Hematopoietic multipotent progenitor cell treated with erythropoietin and hydrocortisone succinate and interleukin-3 and kit ligand, for 15 days (in vitro differentiated cells): Measurements from ENCODE around the gene TRDN.
"Not testable (repeated sequence)": the region's sequence is repeated elsewhere in the genome, so short reads cannot be mapped to it uniquely, and the experiment has no call there.

ENCODE experiments used
- DNase-seq: peaks from one replicate; pipeline ENCODE4 v3.0.0-alpha.2; 2015; ENCODE audit warnings: low spot score

TRDN gene

DNA sequence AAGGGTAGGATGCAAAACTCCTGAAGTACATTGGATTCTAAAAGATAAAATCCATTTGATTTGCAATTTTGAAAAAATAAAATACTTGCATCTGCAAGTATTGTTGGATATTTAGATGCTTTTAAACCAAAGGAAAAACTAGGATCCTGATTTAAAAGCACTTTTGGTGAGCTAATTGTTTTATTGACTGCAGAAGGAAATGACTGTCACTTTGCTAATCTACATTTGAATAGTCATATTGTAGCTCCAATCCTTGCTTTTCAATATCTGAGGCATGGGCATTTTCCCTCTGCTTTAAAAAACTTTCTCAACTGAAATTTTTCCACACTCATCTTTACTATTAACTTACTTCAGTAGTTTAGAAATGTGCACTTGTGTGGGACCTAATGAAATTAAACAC is 74.1 kb downstream of the TRDN start:
- DNase-seq = no peak

- no peak for DNase-seq
These were observed 74.5 kb downstream of the TRDN start for GRCh38 chr6:123562264-123562663.

DNA sequence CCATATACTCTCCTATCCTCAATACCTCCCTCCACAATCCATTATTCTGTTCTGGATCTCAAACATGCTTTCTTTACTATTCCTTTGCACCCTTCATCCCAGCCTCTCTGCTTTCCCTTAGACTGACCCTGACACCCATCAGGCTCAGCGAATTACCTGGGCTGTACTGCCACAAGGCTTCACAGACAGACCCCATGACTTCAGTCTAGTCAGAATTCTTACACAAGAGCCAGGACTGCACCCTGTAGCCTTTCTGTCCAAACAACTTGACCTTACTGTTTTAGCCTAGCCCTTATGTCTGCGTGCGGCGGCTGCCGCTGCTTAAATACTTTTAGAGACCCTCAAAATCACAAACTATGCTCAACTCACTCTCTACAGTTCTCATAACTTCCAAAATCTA is 76.9 kb downstream of the TRDN start:
- DNase-seq = not testable (repeated sequence)

GRCh38 chr6:123557474-123557873 is 79.3 kb downstream of the TRDN start:
- not testable (repeated sequence) for DNase-seq

DNA sequence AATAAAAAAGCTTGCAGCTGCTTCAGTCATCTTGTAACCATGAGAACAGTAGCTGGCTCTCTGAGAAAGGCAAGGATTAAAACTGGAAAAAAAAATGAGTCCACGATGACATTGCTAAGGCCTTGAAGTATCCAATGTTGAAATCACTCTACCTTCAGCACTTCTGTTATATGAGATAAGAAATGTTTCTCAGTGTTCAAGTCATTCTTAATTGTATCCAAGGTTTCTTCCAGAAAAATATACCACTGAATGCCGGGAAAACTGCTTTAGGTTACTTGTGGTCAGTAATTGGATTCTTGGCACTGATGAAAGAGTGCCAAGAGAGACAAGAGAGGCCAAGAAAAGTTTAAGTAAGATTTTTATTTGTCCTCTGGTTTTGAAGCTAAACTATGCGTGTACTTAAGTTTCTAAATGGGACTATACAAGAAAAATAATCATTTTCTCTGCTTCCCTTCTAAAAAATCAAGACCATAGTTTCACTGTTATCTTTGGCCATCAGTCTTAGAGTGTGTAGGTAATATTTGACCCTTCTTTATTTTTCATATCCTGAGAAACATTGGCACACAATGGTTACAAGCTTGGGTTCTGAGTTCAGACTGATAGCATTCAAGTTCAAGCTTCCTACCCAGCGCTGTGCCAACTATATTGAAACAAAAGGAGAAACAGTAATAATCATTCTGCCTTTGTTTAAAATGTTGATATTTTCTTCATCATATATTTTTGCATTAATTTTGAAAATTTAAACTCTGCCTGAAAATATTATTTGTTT is 84.6 kb downstream of the TRDN start:
- no peak for DNase-seq

DNA sequence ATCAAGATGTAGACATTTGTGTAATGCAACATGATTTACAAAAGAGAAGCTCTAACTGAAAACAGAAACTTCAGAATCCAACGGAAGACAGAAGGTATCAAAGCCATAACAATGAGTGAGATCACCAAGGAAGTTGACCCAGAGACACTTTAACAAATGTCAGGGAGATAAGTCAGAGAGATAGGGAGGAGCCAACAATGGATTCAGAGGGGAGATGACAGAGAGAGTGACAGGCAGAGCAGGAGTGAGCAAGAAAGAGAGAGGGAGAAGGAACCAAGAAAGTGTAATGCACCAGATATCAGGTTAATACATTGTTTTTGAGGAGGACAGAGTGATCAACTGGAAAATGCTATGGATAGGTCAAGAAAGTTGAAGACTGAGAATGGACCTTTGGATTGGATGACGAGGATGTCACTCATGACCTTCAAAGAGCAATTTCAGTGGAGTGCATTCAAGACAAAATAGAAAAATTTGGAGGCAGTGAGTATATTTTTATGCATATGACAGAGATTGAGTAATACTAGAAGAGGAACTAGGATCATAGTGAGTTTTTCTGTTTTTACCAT is 86.6 kb downstream of the TRDN start:
- no peak for DNase-seq

DNA sequence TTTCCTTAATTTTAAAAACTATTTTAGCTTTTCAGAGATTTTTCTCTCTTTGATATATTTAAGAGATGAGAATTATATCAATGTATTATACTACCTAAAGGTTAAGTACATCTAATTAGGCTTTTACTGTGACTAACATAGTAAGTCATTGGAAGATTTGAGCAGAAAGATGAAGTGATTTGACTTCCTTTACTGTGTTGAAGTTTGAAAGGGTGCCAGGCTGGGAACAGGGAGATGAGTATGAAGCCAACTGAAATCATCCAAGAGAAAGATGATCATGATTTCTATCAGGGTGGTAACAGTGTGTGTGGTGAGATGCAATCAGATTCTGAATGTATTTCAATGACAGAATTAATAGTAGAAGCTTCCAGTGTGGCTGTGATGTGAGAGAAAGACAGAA is 87.3 kb downstream of the TRDN start:
- no peak for DNase-seq

DNA sequence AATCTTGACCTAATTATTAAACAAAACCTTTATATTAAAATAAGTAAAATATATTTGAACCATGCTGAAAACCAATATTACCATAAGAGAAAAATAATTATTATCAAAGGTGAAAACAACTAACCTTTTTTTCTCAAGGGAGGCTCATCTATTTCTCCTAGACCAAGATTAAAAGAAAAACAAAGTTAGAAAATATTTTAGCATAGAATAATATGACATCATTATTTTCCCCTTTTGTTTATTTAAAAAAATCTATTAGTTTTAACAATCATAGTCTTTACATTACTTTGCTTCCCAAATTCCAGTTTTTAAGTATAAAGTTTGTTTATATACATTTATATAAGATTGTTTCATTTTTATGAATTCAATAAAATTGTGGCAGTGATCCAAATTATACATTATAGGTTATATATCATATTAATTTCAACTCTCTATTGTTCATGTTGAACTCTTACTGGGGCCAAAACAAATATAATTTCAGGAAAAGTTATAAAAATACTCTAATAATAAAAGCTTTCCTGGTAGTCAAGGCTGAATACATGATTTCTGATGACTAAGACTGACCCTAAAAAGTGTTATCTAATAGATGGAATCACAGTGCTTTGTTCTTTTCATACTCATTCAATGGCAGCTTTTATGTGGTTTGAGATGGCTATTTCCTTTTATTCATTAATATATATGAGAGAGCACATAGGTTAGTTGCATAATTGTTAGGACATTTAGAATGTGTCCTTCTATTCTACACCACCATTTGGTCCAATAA is 89.4 kb downstream of the TRDN start:
- DNase-seq = no peak

GRCh38 chr6:123546537-123546936 is 90.2 kb downstream of the TRDN start:
- DNase-seq = no peak

GRCh38 chr6:123541462-123541861 is 95.3 kb downstream of the TRDN start:
- no peak for DNase-seq

GRCh38 chr6:123533862-123534648 is 102.7 kb downstream of the TRDN start:
- DNase-seq = no peak

DNA sequence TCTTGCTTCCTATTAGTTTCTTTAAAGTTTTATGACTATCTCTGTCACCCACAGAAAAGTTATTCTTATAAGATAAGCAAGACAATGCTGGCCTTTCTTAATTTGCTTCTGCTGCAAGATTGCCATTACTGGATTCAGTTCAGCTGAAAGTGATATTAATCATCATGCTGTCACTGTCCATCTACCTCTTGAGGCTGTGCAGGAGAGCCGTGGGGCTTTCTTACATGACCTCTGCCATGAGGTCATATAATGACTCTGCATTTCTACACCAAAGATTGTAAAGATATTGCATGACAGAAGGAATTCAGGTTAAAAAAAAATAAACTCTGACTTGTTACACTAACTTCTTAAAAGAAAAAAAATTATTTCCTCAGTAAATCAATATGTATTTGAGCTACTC is 106.9 kb downstream of the TRDN start:
- no peak for DNase-seq

DNA sequence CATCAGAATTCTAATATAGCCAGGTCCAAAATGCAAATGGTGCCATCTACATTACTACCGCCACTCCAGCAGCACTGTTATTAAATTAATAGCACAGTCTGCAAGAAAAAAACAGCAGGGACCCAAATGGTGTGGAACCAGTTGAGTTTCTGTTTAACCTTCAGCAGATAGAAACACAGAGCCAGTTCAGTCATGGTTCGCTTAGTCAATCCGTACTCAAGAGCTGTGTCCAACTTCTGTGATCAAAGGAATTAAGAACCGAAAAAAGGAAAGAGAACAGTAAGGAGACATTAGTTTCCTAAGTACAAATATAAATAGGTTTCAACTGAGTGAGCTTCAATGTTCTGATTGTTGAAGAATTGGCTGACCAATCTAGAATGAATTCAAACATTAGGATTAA is 107.7 kb downstream of the TRDN start:
- no peak for DNase-seq

GRCh38 chr6:123527406-123527805 is 109.3 kb downstream of the TRDN start:
- DNase-seq = no peak

DNA sequence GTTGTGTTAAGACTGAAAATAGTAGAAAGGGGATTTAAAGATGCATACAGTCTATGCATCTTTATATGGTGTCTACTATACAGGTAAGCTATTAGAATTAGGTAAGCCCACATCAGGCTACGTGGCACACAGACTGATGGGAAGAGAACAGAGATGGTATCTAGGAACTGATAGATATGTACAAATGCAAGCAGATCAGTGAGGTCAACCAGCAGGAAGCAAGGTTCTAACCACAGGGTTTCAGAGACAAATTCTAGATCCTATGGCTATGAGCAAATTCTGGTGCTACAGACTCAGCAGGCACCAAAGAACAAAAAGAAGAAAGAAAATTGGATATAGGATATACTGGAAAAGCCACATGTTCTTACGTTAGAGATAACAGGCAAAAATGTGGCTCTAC is 110.6 kb downstream of the TRDN start:
- DNase-seq = no peak

DNA sequence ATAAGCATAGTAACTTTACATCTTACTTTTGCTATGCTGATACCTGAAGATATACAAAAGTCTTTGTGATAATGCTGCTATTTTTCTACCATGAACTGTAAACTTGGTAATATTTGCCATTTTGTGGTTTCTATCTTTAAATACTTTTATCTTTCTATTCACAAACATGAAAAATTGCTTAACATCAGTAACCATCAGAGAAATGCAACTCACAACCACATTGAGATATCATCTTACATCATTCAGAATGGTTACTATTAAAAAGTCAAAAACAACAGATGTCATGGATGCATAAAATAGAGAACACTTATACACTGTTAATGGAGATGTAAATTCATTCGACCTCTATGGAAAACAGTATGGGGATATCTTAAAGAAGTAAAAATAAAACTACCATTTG is 112.0 kb downstream of the TRDN start:
- no peak for DNase-seq

DNA sequence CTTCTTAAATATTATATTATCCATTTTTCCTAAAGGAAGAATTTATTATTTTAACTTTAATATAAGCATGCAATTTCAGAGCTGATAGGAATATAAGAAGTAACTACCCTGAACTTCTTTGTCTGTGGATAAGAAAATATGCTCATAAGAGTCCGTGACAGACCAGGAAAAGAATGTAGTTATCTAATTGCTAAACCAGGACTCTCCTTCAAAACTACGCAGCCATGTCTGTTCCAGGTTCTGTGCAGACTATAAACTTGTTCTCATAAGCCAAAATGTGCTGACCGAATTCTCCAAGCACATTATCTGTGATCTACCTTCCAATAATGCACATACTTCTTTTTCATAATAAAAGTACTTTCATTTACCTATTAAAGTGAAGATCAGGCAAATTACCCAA is 116.5 kb downstream of the TRDN start:
- no peak for DNase-seq

DNA sequence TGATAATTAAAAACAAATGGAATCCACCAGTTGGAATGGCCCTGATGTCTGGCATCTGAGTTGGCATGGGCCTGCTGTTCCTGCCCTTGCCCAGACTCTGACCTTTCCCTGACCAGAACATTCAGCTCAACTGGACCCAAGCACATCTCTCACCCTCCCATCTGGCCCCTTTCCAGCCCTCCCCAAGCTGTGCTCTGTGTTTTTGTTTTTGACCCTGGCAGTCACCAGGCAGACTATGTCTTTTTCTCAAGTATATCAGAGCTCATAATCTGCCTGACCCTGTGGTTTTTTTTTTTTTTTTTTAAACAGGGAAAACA is 117.6 kb downstream of the TRDN start:
- DNase-seq = no peak

DNA sequence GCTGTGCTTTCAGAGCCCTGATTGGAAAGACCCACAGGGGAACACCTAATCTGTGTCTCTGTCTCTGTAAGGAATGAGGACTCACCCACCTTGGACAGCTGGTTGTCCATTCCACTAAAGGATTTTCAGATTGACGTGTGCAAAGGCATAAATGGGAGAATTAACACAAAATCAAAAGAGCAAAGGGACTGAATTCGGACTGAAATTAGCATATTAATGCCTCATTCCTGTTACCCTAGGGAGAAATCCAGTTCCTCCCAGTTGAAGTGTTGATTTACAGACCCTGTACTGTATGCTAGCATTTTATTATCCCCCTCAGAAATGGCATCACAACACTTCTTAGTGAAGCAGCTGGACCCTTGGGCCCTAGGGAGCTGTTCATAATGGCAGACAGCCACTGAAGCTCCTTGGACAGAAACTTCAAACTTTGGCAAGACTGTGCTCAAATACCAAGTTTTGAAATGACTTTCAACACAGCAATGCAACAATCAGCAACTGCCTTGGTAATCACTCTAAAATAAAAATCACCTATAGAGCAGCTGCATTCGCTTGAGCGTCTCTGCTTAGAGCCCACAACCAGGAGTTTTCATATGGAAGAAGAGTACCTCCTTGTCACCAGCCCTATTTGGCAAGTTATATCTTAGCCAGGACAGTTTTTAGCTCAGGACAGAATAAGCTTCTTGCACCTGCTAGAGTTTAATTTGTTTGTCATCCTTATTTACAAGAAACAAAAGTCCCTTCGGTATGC is 118.1 kb downstream of the TRDN start:
- DNase-seq = no peak

DNA sequence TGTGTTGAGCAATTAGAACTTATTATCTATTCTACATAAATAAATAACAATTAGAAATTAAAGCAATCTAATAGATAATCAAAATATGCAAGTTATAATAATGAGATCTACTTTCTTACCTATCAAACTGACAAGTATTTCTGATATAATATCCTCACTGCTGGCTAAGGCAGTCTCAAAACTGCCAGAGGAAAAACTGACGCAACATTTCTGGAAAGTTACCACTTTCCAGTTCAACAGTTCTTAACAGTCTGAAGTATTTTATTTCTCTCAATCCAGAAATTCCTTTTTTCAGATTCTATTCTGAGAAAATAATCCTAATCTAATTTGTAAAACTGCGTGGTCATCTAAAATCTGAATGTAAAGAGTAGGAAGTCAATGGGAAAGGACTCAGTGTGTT is 121.0 kb downstream of the TRDN start:
- DNase-seq = no peak

DNA sequence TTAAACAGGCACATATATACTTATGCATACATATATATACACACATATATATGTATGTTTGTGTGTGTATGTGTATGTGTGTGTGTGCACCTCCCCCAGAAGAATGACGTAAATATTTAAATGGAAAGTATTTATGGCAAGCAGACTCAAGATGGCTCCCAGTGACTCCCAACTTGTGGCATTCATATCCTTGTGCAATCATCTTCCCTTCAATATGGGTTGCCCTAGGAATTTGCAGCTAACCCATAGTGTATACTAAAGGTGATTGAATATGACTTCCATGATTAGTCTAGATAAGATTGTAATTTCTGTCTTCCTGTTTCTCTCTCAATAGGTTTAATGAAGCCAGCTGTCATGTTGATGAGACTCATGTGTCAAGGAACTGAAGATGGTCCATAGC is 127.6 kb downstream of the TRDN start:
- DNase-seq = no peak

DNA sequence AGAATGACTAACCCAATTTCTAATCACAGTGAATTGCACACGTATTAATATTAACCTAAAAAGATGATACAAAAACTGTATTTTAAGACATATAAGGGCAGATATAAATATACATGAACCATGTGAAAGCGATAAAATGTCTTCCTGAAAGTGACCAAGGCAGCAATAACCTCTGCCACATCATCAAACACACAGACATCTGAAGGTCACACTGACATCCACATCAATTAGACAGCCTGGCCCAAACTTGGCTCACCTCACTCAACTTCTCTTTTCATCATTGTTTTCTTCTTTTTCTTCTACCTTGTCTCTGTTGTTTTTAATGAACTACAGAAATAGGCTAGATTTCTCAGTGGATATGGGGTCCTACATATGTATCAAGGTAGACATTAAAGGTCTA is 128.5 kb downstream of the TRDN start:
- no peak for DNase-seq
